TTC549 (cell line): ENCODE data around the gene RALGPS1.

Experiments
- FAIRE-seq: peaks from 2 replicates; lab custom pipeline; 2012; peaks lifted over from hg19 to GRCh38; lab: Jason Lieb, UNC

RALGPS1 gene

GRCh38 chr9:127192744-127193143 lies 278.2 kb downstream of the RALGPS1 start:
- FAIRE-seq, result no peak

DNA sequence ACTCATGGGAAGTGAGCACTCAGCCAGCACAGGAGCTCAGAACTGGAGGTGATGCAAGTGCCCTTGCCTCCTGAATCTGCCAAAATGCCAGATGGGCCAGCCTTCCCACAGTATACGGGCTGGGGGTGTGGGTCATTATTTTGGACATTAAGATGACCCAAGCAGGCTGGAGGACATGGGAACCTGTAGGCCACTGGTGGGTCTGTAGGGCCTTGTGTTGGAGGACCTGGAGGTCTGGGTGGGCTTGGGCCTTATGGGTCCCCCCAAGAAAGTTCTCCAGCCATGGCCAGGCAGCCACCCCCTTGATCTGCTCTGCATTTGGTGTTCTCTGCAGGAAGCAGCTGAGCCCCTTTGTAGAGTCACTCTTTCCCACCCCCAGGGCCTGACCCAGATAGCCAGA lies 278.9 kb downstream of the RALGPS1 start:
- FAIRE-seq, result no peak

DNA sequence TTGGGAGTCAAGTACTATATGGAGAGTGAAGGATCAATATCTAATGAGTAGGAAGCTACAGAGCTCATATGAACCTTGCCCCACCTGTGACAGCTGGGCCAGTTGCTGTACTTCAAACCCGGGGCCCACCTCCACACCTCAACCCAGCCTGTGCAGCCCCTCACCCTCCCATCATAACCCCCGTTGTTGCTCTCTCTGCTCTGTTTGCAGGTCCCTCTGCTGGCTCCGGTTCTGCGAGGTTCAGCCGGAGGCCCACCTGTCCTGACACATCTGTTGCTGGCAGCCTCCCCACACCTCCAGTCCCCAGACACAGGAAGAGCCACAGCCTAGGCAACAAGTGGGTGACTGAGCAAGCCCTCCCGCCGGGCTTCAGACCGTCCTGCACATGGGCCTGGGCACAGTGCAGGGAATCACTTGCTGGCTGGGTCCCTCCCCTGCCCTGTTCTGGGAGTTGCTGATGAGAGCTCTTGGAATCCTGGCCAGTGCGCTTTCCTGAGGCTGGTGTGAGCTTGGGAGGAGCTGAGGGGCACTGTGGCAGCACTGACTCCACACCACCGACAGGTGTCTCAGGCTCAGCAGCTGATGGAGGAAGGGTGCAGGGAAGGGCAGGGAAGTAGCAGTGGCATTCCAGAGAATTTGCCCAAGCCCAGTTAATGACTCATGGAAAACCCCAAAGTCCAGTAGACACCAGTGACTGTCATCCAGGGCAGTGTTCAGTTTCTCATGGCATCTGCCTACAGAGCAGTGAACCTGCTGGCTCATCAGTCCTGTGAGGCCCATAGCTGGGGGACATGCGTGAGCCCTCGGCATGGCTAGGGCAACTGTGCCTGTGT lies 280.5 kb downstream of the RALGPS1 start:
- FAIRE-seq, result no peak

DNA sequence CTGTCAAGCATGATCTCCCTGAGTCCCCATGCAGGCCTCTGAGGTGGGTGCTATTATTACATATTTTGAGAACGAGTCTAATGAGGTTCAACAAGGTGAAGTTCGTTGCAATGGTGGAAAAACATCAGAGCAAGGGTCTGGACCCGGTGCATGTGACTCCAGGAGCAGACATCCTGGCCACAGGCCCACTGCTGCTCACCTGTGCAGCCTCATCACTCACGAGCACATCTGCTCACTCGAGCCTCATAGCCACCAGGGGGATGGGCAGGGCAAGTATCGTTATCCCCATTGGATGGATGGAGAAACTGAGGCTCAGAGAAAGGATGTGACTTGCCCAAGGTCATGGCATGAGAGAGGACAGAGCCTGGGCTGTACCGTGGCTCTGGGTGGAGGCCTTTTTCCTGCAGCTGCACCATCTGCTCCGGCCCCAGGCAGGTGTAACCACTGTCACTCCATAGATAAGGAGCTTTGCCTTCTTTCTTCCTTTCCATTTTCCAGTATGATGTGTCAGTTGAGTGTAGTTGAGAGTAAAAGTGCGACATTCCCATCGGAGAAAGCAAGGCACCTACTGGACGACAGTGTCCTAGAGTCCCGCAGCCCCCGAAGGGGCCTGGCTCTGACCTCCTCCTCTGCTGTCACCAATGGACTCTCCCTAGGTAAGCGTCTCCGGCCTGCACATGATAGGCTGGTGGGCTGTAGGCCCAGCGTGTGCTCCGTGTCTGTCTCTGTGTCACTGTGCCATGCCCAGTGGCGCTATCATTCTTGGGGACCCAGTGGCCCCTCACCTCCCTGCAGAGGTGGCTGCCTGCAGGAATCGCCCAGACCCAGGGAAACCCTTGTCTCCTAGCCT lies 281.6 kb downstream of the RALGPS1 start:
- FAIRE-seq, result no peak

GRCh38 chr9:127196826-127197145 lies 282.2 kb downstream of the RALGPS1 start:
- FAIRE-seq, result no peak

GRCh38 chr9:127197186-127197860 lies 282.7 kb downstream of the RALGPS1 start:
- no peak for FAIRE-seq

- FAIRE-seq, result no peak
These were observed 283.4 kb downstream of the RALGPS1 start for GRCh38 chr9:127197861-127198430.

DNA sequence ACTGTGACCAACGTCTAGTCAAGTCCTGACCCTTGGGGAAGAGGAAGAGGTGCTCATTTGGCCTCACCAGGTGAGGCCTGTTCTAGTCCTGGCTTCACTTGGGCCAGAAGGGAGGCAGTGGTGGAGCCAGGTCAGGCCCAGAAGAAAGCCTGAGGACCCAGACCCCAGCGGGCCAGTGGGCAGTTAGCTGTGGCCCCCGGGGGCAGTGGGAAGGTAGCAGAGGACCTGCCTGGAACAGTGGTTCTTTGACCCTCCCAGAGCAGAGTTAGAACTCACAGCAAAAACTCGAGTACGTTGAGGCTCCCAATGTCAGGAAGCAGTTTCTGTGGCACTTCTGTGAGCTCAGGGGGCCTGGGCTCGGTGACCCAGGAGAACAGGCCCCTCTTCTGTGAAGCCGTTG lies 284.0 kb downstream of the RALGPS1 start:
- FAIRE-seq, result no peak

- FAIRE-seq, result no peak
These were observed 284.6 kb downstream of the RALGPS1 start for GRCh38 chr9:127199001-127199791.

GRCh38 chr9:127200106-127200862 lies 285.7 kb downstream of the RALGPS1 start:
- no peak for FAIRE-seq

- no peak for FAIRE-seq
These were observed 286.5 kb downstream of the RALGPS1 start for GRCh38 chr9:127201071-127201541.

GRCh38 chr9:127201731-127202130 lies 287.1 kb downstream of the RALGPS1 start:
- no peak for FAIRE-seq

- FAIRE-seq, result no peak
These were observed 288.0 kb downstream of the RALGPS1 start for GRCh38 chr9:127202461-127203169.

DNA sequence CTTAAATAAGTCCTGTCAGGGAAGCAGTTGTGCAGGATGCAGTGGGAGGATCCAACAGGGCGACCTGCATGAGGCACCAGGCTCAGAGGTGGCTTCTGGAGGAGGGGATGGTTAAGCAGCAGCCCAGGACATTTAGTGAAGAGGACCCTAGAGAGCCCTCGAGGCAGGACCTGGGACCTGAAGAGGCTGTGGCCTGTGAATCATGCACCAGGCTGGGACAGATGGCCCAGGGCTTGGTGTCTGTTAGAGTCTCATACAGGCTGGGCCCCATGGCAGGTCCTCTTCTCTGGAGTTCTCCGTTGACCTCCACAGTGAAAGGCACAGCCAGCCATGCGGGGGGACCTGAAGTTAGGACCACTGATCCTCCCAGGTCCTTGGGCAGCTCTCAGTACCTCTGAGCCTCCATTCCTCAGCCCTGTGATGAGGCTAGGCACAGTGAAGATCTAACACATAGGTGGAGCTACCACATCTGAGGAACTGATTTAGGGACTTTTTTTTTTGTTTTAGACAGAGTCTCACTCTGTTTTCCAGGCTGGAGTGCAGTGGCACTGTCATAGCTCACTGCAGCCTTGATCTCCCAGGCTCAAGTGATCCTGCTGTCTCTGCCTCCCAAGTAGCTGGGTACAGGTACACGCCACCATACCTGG lies 289.2 kb downstream of the RALGPS1 start:
- no peak for FAIRE-seq

- FAIRE-seq, result no peak
These were observed 290.3 kb downstream of the RALGPS1 start for GRCh38 chr9:127204771-127205470.

- no peak for FAIRE-seq
These were observed 291.4 kb downstream of the RALGPS1 start for GRCh38 chr9:127205952-127206351.

GRCh38 chr9:127206666-127207065 lies 292.1 kb downstream of the RALGPS1 start:
- no peak for FAIRE-seq

GRCh38 chr9:127207734-127208410 lies 293.3 kb downstream of the RALGPS1 start:
- FAIRE-seq, result no peak
